Calu3 (cell line): ENCODE data around the gene COL15A1. TPM values are rescaled to one million over a fixed set of nuclear protein-coding genes. Genes with fewer than 3 reads are reported as not detected.

Source experiments
- BruUV-seq: library from RNA; stranded (reverse); fragments of 400-500 nt; replicated peaks from 2 replicates; lab custom pipeline; 2021; lab: Mats Ljungman, UMichigan
- CTCF ChIA-PET: fragments of 300-600 bp; sonication (Branson Sonifier 250); formaldehyde crosslinking; loops from one replicate; lab custom pipeline; 2022; ENCODE audit warnings: antibody characterized with exemption; lab: Charles Lee
- DNase-seq: peaks from one replicate; pipeline ENCODE4 v3.0.0; 2022
- H3K27ac Mint-ChIP-seq: one replicate; pipeline ENCODE4 v1.8.0; 2022; ENCODE audit warnings: mixed read lengths; ENCODE audit not compliant: unreplicated experiment
- H3K27me3 Mint-ChIP-seq: one replicate; pipeline ENCODE4 v1.8.0; 2022; ENCODE audit warnings: mixed read lengths; ENCODE audit not compliant: unreplicated experiment
- H3K36me3 Mint-ChIP-seq: one replicate; pipeline ENCODE4 v1.8.0; 2022; ENCODE audit warnings: mild to moderate bottlenecking, moderate library complexity, mixed read lengths; ENCODE audit not compliant: insufficient read depth, unreplicated experiment
- H3K4me1 Mint-ChIP-seq: one replicate; pipeline ENCODE4 v1.8.0; 2022; ENCODE audit warnings: mild to moderate bottlenecking, low read depth, mixed read lengths; ENCODE audit not compliant: unreplicated experiment
- H3K4me3 Mint-ChIP-seq: one replicate; pipeline ENCODE4 v1.8.0; 2022; ENCODE audit warnings: mild to moderate bottlenecking, low read depth, moderate library complexity, mixed read lengths; ENCODE audit not compliant: unreplicated experiment
- H3K9me3 Mint-ChIP-seq: one replicate; pipeline ENCODE4 v1.8.0; 2022; ENCODE audit warnings: low read depth, mixed read lengths; ENCODE audit not compliant: unreplicated experiment
- CTCF ChIP-seq: fragments of 200-600 bp; IDR thresholded peaks from one replicate; pipeline ENCODE4 v1.8.0; 2022; ENCODE audit warnings: antibody characterized with exemption; ENCODE audit not compliant: unreplicated experiment
- intact Hi-C: fragments of 100-400 bp; cut with micrococcal nuclease; formaldehyde crosslinking; loops from one replicate; pipeline ENCODE4 v1.10.0; 2022; ENCODE audit not compliant: unreplicated experiment
- total RNA-seq: library from RNA; stranded (reverse); gene quantifications from 2 replicates; pipeline ENCODE4 v1.2.3, GENCODE V29; 2022

COL15A1 gene
- total RNA-seq, 1 experiment from 2014 or later, result not detected

DNA sequence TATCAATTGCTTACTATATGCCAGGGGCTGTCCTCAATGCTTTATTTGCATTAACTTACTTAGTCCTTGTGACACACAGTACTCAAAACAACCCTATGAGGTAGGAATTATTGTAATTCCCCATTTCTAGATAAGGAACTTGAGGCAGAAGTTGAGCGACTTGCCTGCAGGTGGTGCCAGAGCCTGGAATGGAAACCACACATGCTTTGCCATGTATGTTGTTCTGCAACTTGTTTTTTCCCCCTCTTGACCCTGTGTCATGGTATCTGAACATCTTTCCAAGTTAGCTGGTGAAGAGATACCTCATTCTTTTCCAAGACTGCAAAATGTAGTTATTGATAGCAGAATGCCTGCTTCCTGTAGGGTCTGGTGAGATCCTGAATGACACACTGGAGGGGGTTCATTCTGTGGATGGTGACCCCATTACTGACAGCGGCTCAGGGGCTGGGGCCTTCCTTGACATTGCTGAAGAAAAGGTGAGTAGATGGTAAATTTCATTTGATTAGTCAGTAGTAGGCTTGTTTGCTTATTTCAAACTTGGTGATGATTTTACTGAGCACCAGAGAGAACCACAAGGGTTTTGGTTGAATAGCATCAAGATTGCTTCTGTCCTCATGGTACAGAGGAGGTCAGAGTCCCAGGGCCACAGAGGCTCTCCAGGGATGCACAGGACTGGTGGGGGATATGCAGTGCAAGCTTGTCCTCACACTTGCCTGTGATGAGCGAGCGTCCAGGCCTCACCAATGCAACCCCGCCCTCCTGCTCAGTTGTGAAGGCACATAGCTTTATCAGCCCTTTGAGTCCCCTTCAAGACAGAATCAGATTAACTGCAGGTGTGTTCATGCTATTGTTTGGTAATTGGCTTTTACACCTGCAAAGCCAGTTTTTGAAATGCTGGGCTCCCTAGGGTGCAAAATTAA lies 57.0 kb downstream of the COL15A1 start:
- peaks cover 79% of the 10 kb centered on the region for H3K27me3 Mint-ChIP-seq
- DNase-seq, result peak; percentile 19
- no TSS peak for BruUV-seq
- TF ChIP-seq CTCF, result peak; percentile 12
- H3K4me1 Mint-ChIP-seq, result no peaks in the 10 kb centered on the region
- no peaks in the 10 kb centered on the region for H3K36me3 Mint-ChIP-seq
- H3K9me3 Mint-ChIP-seq, result no peaks in the 10 kb centered on the region
- H3K4me3 Mint-ChIP-seq, result no peak overlapping the region
- H3K27ac Mint-ChIP-seq, result no peak overlapping the region
- CTCF ChIA-PET, result interaction anchor here (1.1 to 2.2 kb wide), 2 partner anchors 141 to 194 kb away, joined by 3 to 6 read pairs; no protein-coding TSS in a partner anchor
- intact Hi-C loops, result loop anchor here (1.0 kb wide), 1 partner anchor 140 kb away; no protein-coding TSS in a partner anchor

DNA sequence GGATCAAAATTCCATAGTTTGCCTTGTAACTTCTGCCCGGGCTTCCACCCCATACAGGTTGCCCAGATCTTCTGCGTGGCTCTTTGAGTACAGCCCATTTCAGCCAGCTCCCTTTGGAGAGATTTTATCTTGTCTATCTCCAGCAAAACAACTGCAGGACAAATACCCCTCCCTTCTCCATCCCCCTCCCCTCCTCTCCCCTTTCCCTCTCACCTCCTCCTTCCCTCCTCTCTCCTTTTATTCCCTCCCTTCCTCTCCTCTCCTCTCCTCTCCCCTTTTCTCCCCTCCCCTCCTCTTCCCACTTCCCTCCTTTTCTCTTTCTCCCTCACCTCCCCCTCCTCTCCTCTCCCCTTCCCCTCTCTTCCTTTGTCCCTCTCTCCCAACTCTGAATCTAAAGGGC lies 58.2 kb downstream of the COL15A1 start:
- H3K36me3 Mint-ChIP-seq, result no peaks in the 10 kb centered on the region
- DNase-seq, result no peak
- no peak overlapping the region for H3K4me3 Mint-ChIP-seq
- H3K4me1 Mint-ChIP-seq, result no peaks in the 10 kb centered on the region
- TF ChIP-seq CTCF, result no peak
- CTCF ChIA-PET, result interaction anchor here (0.8 kb wide), 1 partner anchor 9 kb away, joined by 4 read pairs; no protein-coding TSS in a partner anchor
- H3K27ac Mint-ChIP-seq, result no peak overlapping the region
- H3K27me3 Mint-ChIP-seq, result peaks cover 79% of the 10 kb centered on the region
- no peaks in the 10 kb centered on the region for H3K9me3 Mint-ChIP-seq
- BruUV-seq, result no TSS peak
- intact Hi-C loops, result no loop called here

DNA sequence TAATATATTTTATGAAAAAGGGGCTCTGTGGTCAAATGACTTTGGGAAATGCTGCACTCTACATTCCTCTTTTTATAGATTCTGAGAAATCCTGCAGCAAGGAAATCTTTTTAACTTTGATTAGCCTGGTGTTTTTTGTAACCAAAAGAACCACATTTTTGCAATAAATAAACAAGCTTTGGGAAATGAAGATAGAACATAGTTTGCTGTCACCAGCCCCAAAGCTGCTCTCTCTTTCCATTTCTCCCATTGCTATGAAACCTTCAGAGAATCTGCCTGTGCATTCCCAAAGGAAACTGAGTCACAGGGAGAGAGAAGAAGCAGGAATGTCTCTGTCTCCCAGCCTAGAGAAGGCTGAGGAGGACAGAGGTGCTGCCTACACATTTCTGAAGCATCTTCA lies 59.0 kb downstream of the COL15A1 start:
- peaks cover 78% of the 10 kb centered on the region for H3K27me3 Mint-ChIP-seq
- H3K27ac Mint-ChIP-seq, result no peak overlapping the region
- H3K36me3 Mint-ChIP-seq, result no peaks in the 10 kb centered on the region
- CTCF ChIA-PET, result no interaction called here
- BruUV-seq, result no TSS peak
- no peak overlapping the region for H3K4me3 Mint-ChIP-seq
- H3K4me1 Mint-ChIP-seq, result no peaks in the 10 kb centered on the region
- no peaks in the 10 kb centered on the region for H3K9me3 Mint-ChIP-seq
- DNase-seq, result no peak
- TF ChIP-seq CTCF, result no peak
- intact Hi-C loops, result no loop called here

DNA sequence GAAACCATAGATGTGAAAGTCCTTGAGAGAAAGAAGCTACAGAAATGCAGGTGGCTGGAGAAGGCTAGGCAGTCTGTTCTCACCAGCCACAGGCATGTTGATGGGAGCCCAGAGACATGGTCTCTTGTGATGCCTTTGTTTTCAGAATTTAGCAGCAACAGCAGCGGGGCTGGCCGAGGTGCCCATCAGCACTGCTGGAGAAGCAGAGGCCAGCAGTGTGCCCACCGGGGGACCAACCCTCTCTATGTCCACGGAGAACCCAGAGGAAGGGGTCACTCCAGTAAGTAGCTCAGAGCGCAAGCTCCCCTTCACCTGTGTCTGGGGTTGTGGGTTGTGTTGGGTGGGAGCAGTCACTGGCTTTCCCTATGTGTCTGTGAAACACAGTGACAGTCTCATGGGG lies 59.6 kb downstream of the COL15A1 start:
- CTCF ChIA-PET, result no interaction called here
- no TSS peak for BruUV-seq
- H3K4me3 Mint-ChIP-seq, result no peak overlapping the region

More for the DNA sequence above, 59.6 kb downstream of the COL15A1 start:
- Mint-ChIP-seq H3K4me1 (no peaks in the 10 kb centered on the region), H3K9me3 (no peaks in the 10 kb centered on the region), H3K27ac (no peak overlapping the region), H3K27me3 (peaks cover 72% of the 10 kb centered on the region), H3K36me3 (no peaks in the 10 kb centered on the region)
- TF ChIP-seq CTCF, result no peak
- intact Hi-C loops, result no loop called here
- DNase-seq, result no peak
